OCI-M2 (cell line): ENCODE results near the gene COPE.

Source experiments
- DNase-seq: peaks from one replicate; lab custom pipeline; 2025; ENCODE audit not compliant: unreplicated experiment; lab: John Stamatoyannopoulos, UW

COPE gene

GRCh38 chr19:18868380-18869022 is 50.7 kb downstream of the COPE start:
- no peak for DNase-seq

DNA sequence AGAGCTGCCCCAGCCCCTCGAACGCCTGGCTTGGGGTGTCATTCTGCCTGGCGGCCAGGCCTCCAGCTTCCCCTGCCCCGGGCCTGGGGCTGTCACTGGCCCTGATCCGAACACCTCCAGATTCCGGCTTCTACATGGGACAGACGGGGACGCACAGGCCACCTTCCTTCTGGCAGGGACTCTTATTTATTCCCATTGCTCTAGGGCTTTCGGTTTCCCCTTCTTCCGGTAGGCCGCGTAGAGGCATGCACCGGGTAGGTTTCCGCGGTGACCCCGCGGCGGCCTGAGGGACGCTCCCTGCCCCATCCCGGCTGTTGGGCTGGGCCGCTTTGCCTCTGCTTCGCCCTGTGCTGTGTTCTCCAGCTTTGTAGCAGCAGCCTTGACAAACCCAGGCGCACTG is 51.4 kb downstream of the COPE start:
- no peak for DNase-seq

GRCh38 chr19:18867199-18867598 is 52.0 kb downstream of the COPE start:
- no peak for DNase-seq

GRCh38 chr19:18866800-18867123 is 52.4 kb downstream of the COPE start:
- DNase-seq = no peak

- DNase-seq = no peak
Observed at GRCh38 chr19:18865973-18866799, 53.0 kb downstream of the COPE start.

DNA sequence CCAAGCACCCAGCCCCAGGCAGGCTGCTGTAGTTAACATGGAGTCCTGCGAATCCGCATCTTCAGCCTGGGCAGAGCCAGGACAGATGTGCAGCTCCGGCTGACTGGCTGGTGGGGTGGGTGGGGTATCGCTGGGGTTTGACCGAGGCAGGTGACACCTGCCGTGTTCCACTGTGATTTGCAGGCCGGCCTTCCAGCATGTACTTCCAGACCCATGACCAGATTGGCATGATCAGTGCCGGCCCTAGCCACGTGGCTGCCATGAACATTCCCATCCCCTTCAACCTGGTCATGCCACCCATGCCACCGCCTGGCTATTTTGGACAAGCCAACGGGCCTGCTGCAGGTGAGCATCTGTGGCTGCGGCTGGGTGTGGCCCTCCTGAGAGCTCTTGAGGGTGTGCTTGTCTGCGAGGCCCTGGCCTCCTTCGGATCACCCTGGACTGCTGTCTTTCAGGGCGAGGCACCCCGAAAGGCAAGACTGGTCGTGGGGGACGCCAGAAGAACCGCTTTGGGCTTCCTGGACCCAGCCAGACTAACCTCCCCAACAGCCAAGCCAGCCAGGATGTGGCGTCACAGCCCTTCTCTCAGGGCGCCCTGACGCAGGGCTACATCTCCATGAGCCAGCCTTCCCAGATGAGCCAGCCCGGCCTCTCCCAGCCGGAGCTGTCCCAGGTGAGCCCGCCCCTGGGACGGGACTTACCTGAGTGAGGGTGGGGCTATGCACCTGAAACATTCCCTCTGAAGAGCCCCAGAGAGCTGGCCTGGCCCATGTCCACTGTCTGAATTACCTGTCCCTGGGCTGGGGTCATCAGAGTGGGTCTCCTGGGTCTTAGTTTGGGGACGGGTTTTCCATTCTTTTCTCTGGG is 53.8 kb downstream of the COPE start:
- DNase-seq = no peak

DNA sequence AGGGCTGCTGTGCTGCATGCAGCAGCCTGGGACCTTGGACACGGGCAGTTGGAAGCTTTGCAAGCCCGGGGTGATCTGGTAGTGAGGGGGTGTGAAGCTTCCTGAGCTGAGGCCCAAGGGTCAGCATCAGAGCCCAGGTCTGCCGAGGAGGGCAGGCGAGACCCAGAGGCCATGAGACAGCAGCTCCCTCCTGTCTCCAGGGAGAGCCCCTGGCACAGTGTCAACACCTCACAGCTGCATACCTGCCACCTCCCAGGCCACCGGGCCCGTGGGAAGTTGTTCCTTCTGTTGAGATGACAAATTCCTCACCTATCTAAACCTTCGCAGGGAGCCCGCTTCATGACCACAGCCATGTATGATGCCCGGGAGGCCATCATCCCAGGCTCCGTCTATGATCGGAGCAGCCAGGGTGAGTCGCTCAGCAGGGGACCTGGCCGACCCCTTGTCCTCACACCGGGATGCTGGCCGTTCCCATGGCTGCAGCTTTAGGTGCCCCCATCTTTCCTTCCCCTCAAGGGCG is 55.3 kb downstream of the COPE start:
- no peak for DNase-seq

GRCh38 chr19:18862976-18863842 is 56.0 kb downstream of the COPE start:
- no peak for DNase-seq

DNA sequence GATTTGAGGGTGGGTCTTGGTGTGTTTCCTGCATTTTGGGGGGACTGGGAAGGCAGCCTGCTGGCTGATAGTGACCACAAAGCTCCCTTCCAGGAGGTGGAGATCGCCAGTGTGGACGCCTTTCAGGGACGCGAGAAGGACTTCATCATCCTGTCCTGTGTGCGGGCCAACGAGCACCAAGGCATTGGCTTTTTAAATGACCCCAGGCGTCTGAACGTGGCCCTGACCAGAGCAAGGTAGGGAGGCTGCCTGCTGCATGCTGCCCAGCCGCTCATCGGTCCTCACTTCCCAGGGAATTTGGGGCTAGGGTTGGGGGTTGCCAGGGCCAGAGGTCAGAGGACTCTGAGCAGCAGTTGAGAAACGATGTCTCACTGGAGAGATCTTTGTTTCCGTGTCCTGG is 57.3 kb downstream of the COPE start:
- no peak for DNase-seq

GRCh38 chr19:18861235-18861634 is 58.0 kb downstream of the COPE start:
- DNase-seq = no peak

DNA sequence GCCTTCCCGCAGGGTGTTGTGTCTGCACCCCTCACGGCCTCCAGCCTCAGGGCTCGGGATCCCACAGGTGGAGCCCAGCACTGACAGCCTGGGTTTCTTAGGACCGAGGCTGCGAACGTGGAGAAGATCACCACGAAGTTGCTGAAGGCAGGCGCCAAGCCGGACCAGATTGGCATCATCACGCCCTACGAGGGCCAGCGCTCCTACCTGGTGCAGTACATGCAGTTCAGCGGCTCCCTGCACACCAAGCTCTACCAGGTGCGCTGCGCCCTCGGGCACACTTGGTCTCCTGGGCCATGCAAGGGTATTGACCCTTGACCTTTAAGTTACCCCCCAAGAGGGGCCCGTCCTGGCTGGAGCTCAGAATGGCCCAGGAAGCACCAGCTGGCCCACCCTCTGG is 58.5 kb downstream of the COPE start:
- no peak for DNase-seq

DNA sequence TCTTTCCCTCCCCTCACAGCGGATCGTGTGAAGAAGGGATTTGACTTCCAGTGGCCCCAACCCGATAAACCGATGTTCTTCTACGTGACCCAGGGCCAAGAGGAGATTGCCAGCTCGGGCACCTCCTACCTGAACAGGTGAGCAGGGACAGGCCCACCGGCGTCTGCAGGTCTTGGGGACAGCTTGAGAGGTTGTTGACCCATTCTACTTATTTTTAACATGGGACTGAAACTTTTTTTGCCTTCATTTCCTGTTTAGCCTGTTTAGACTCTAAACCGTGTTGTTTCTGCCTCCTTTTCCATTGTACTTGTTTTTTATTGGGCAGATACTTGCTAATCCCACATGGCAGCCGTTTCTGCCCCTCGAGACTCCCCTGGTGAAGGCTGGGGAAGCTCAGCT is 58.9 kb downstream of the COPE start:
- no peak for DNase-seq

- DNase-seq = no peak
Observed at GRCh38 chr19:18859676-18860301, 59.4 kb downstream of the COPE start.

- DNase-seq = no peak
Observed at GRCh38 chr19:18858906-18859646, 60.1 kb downstream of the COPE start.

GRCh38 chr19:18857223-18857622 is 62.0 kb downstream of the COPE start:
- DNase-seq = no peak

- DNase-seq = no peak
Observed at GRCh38 chr19:18856385-18857126, 62.6 kb downstream of the COPE start.

DNA sequence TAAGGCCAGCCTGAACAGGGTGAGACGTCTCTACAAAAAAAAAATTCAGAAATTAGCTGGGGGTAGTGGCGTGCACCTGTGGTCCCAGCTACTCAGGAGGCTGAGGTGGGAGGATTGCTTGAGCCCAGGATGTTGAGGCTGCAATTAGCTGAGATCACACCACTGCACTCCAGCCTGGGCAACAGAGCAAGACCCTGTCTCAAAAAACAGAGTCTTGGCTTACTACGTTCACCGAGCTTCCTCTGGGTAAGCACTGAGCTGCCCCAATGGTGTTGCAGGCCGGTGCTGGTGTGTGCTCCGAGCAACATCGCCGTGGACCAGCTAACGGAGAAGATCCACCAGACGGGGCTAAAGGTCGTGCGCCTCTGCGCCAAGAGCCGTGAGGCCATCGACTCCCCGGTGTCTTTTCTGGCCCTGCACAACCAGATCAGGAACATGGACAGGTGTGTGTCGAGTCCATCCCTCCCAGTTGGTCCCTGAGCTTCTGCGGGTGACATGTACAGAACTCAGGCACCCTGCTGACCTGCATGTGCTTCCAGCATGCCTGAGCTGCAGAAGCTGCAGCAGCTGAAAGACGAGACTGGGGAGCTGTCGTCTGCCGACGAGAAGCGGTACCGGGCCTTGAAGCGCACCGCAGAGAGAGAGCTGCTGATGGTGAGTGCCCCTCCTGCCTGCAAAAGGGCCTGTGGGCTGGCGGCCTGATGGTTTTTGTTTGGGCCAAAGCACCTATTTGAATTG is 63.4 kb downstream of the COPE start:
- DNase-seq = no peak

GRCh38 chr19:18854982-18855381 is 64.2 kb downstream of the COPE start:
- no peak for DNase-seq
